ENCODE results near the gene BTD. TPM values are rescaled to one million over a fixed set of nuclear protein-coding genes. Genes with fewer than 3 reads are reported as not detected.

Gene BTD
- polyA plus RNA-seq, 2 donors = 5.1 to 10.6 TPM

- no peak overlapping the region for H3K4me3 ChIP-seq (ENCODE audit: low read depth in 1 of 2, low read length in 2 of 2)
- H3K9me3 ChIP-seq (ENCODE audit: control insufficient read depth in 2 of 2, insufficient read depth in 1 of 2, low read depth in 1 of 2, low read length in 1 of 2) = no peaks in the 10 kb centered on the region
- H3K4me1 ChIP-seq (ENCODE audit: control insufficient read depth in 2 of 2, insufficient read depth in 2 of 2, low read length in 1 of 2) = peaks cover 0 to 6% of the 10 kb centered on the region in 2 donors
- H3K27me3 ChIP-seq (ENCODE audit: control insufficient read depth in 1 of 2, insufficient read depth in 2 of 2, low read length in 2 of 2) = no peaks in the 10 kb centered on the region
- WGBS, 2 donors = 84 to 88% methylated on average over 5 of the region's 5 CpGs
- H3K27ac ChIP-seq (ENCODE audit: low read depth in 2 of 2, low read length in 1 of 2) = no peak overlapping the region
- no peaks in the 10 kb centered on the region for H3K36me3 ChIP-seq (ENCODE audit: control insufficient read depth in 2 of 2, insufficient read depth in 2 of 2, low read length in 1 of 2)
Measured at GRCh38 chr3:15633159-15633558, 31.6 kb downstream of the BTD start.

GRCh38 chr3:15633766-15634598 lies 32.4 kb downstream of the BTD start:
- no peaks in the 10 kb centered on the region for H3K9me3 ChIP-seq (ENCODE audit: control insufficient read depth in 2 of 2, insufficient read depth in 1 of 2, low read depth in 1 of 2, low read length in 1 of 2)
- H3K4me1 ChIP-seq (ENCODE audit: control insufficient read depth in 2 of 2, insufficient read depth in 2 of 2, low read length in 1 of 2) = peaks cover 0 to 6% of the 10 kb centered on the region in 2 donors
- no peak overlapping the region for H3K4me3 ChIP-seq (ENCODE audit: low read depth in 1 of 2, low read length in 2 of 2)
- H3K27me3 ChIP-seq (ENCODE audit: control insufficient read depth in 1 of 2, insufficient read depth in 2 of 2, low read length in 2 of 2) = no peaks in the 10 kb centered on the region
- H3K27ac ChIP-seq (ENCODE audit: low read depth in 2 of 2, low read length in 1 of 2) = no peak overlapping the region
- no peaks in the 10 kb centered on the region for H3K36me3 ChIP-seq (ENCODE audit: control insufficient read depth in 2 of 2, insufficient read depth in 2 of 2, low read length in 1 of 2)
- 25 to 27% methylated on average over 4 of the region's 4 CpGs for WGBS, 2 donors

GRCh38 chr3:15634671-15635070 lies 33.1 kb downstream of the BTD start:
- no peaks in the 10 kb centered on the region for H3K36me3 ChIP-seq (ENCODE audit: control insufficient read depth in 2 of 2, insufficient read depth in 2 of 2, low read length in 1 of 2)
- no peaks in the 10 kb centered on the region for H3K9me3 ChIP-seq (ENCODE audit: control insufficient read depth in 2 of 2, insufficient read depth in 1 of 2, low read depth in 1 of 2, low read length in 1 of 2)
- peaks cover 0 to 6% of the 10 kb centered on the region in 2 donors for H3K4me1 ChIP-seq (ENCODE audit: control insufficient read depth in 2 of 2, insufficient read depth in 2 of 2, low read length in 1 of 2)
- no peak overlapping the region for H3K27ac ChIP-seq (ENCODE audit: low read depth in 2 of 2, low read length in 1 of 2)
- no peak overlapping the region for H3K4me3 ChIP-seq (ENCODE audit: low read depth in 1 of 2, low read length in 2 of 2)
- 70 to 73% methylated on average over 2 of the region's 2 CpGs for WGBS, 2 donors
- H3K27me3 ChIP-seq (ENCODE audit: control insufficient read depth in 1 of 2, insufficient read depth in 2 of 2, low read length in 2 of 2) = no peaks in the 10 kb centered on the region

- Histone ChIP-seq H3K36me3 (ENCODE audit: control insufficient read depth in 2 of 2, insufficient read depth in 2 of 2, low read length in 1 of 2) (no peaks in the 10 kb centered on the region), H3K27ac (ENCODE audit: low read depth in 2 of 2, low read length in 1 of 2) (peak overlapping the region; percentile 50 to 69), H3K9me3 (ENCODE audit: control insufficient read depth in 2 of 2, insufficient read depth in 1 of 2, low read depth in 1 of 2, low read length in 1 of 2) (no peaks in the 10 kb centered on the region), H3K4me1 (ENCODE audit: control insufficient read depth in 2 of 2, insufficient read depth in 2 of 2, low read length in 1 of 2) (peaks cover 0 to 6% of the 10 kb centered on the region in 2 donors), H3K4me3 (ENCODE audit: low read depth in 1 of 2, low read length in 2 of 2) (no peak overlapping the region), H3K27me3 (ENCODE audit: control insufficient read depth in 1 of 2, insufficient read depth in 2 of 2, low read length in 2 of 2) (no peaks in the 10 kb centered on the region)
- WGBS, 2 donors = 64 to 66% methylated on average over 13 of the region's 13 CpGs
Measured at GRCh38 chr3:15635121-15635661, 33.6 kb downstream of the BTD start.

DNA sequence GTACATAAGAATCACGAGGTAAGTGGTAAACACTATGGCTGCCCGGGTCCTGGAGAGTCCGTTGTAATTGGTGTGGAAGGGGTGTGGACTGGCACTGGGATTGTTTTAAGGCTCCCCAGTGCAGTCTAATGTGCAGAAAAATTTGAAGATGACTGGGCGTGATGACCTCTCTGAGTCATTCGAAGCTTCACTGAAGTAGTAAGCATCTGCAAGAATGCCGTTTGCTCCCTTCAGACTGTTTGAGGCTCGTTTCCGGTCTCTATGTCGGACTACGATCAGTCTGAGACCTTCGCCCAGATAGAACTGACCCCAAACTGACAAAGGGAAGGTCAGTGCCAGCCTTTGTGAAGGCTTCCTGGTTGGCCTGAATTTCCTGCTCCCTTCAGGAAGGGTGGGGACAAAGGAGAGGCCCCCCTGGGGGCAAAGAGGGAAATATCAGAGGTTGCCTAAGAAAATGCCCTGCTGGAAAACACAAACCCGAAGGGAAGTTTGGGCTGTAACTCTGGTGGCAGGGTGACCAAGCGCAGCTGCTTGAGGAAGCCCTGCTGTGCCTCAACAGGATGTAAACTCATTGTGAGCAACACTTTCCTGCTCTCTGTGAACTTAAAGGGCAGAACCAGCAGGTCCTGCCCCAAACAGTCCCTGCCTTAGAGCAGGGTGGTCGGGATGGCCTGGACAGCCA lies 34.6 kb downstream of the BTD start:
- H3K9me3 ChIP-seq (ENCODE audit: control insufficient read depth in 2 of 2, insufficient read depth in 1 of 2, low read depth in 1 of 2, low read length in 1 of 2) = no peaks in the 10 kb centered on the region
- 63 to 70% methylated on average over 14 of the region's 14 CpGs for WGBS, 2 donors
- peak overlapping the region; percentile 50 to 69 for H3K27ac ChIP-seq (ENCODE audit: low read depth in 2 of 2, low read length in 1 of 2)
- H3K4me1 ChIP-seq (ENCODE audit: control insufficient read depth in 2 of 2, insufficient read depth in 2 of 2, low read length in 1 of 2) = peaks cover 0 to 6% of the 10 kb centered on the region in 2 donors
- no peaks in the 10 kb centered on the region for H3K36me3 ChIP-seq (ENCODE audit: control insufficient read depth in 2 of 2, insufficient read depth in 2 of 2, low read length in 1 of 2)
- H3K4me3 ChIP-seq (ENCODE audit: low read depth in 1 of 2, low read length in 2 of 2) = no peak overlapping the region
- H3K27me3 ChIP-seq (ENCODE audit: control insufficient read depth in 1 of 2, insufficient read depth in 2 of 2, low read length in 2 of 2) = no peaks in the 10 kb centered on the region

DNA sequence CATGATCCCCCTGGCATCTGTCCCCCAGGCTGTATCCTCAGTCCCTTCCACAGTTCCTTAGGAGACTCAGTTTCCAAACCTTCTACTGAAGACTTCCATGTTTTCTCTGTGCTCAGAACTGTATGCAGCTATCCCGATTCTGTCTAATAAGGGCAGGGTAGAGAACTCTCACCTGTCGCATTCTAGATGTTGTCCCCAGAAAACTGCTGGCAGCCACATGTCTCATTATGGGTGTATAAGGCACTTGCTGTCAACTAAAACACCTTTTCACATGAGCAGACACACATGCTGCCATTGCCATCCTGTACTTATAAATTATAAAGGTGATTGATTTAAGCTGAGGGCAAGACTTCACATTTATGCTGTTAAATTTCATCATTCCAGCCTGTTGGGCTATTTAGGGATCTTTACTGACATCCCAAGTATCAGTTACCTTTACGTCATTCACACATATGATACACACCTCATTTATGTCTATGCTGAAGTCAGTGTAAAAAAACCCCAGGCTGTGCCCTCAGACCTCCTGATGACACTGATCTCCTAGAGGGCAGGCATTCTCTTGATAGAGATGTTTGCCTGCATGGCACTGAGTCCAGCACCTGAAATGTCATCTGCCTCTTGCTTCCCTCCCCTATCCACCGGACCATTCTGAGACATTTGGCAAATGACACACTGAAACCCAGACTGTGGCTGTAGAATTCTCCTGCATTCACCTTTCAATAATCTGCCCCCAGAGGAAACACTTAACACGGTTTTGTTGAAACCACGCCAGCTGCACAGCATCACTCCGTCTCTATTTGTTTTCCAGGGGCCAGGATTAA lies 35.8 kb downstream of the BTD start:
- no peaks in the 10 kb centered on the region for H3K27me3 ChIP-seq (ENCODE audit: control insufficient read depth in 1 of 2, insufficient read depth in 2 of 2, low read length in 2 of 2)
- H3K4me1 ChIP-seq (ENCODE audit: control insufficient read depth in 2 of 2, insufficient read depth in 2 of 2, low read length in 1 of 2) = peaks cover 0 to 3% of the 10 kb centered on the region in 2 donors
- H3K27ac ChIP-seq (ENCODE audit: low read depth in 2 of 2, low read length in 1 of 2) = no peak overlapping the region

DNA sequence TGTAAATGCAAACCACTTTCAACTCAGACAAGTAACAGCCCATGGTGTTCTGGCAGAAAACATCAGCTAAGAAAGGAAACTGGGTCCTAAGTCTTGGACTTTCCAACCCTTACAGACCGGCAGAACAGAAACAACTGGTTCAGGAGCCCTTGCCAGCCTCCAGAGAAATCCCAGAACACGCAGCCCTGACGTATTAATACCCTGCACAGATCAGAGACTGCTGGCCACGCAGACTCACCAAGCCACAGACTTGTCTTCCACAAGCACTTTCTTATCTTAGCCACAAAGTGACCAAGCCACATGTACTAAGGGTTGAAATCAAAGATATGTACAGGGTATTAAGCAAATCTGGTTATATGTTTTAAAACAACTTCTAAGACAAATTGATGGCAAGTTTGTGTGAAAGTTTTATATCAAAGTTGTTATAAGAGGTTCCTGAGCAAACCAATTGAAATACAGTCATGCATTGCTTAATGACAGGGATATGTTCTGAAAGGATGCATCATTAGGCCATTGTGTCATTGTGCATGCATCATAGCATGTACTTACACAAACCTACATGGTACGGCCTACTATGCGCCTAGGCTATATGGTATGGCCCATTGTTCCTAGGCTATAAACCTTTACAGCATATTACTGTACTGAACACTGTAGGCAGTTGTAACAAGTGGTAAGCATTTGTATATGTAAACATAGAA lies 36.8 kb downstream of the BTD start:
- no peaks in the 10 kb centered on the region for H3K9me3 ChIP-seq (ENCODE audit: control insufficient read depth in 2 of 2, insufficient read depth in 1 of 2, low read depth in 1 of 2, low read length in 1 of 2)
- WGBS, 2 donors = 77 to 79% methylated on average over 6 of the region's 6 CpGs
- H3K36me3 ChIP-seq (ENCODE audit: control insufficient read depth in 2 of 2, insufficient read depth in 2 of 2, low read length in 1 of 2) = no peaks in the 10 kb centered on the region
- no peak overlapping the region for H3K4me3 ChIP-seq (ENCODE audit: low read depth in 1 of 2, low read length in 2 of 2)
- H3K4me1 ChIP-seq (ENCODE audit: control insufficient read depth in 2 of 2, insufficient read depth in 2 of 2, low read length in 1 of 2) = peaks cover 0 to 3% of the 10 kb centered on the region in 2 donors
- no peaks in the 10 kb centered on the region for H3K27me3 ChIP-seq (ENCODE audit: control insufficient read depth in 1 of 2, insufficient read depth in 2 of 2, low read length in 2 of 2)
- no peak overlapping the region for H3K27ac ChIP-seq (ENCODE audit: low read depth in 2 of 2, low read length in 1 of 2)

More for the DNA sequence above, 35.8 kb downstream of the BTD start:
- 68 to 74% methylated on average over 7 of the region's 7 CpGs for WGBS, 2 donors
- Histone ChIP-seq H3K36me3 (ENCODE audit: control insufficient read depth in 2 of 2, insufficient read depth in 2 of 2, low read length in 1 of 2) (no peaks in the 10 kb centered on the region), H3K9me3 (ENCODE audit: control insufficient read depth in 2 of 2, insufficient read depth in 1 of 2, low read depth in 1 of 2, low read length in 1 of 2) (no peaks in the 10 kb centered on the region), H3K4me3 (ENCODE audit: low read depth in 1 of 2, low read length in 2 of 2) (no peak overlapping the region)

- no peaks in the 10 kb centered on the region for H3K36me3 ChIP-seq (ENCODE audit: control insufficient read depth in 2 of 2, insufficient read depth in 2 of 2, low read length in 1 of 2)
- no peak overlapping the region for H3K4me3 ChIP-seq (ENCODE audit: low read depth in 1 of 2, low read length in 2 of 2)
- H3K4me1 ChIP-seq (ENCODE audit: control insufficient read depth in 2 of 2, insufficient read depth in 2 of 2, low read length in 1 of 2) = peaks cover 0 to 3% of the 10 kb centered on the region in 2 donors
- 87 to 96% methylated on average over 1 of the region's 1 CpG for WGBS, 2 donors
- no peak overlapping the region for H3K27ac ChIP-seq (ENCODE audit: low read depth in 2 of 2, low read length in 1 of 2)
- no peaks in the 10 kb centered on the region for H3K9me3 ChIP-seq (ENCODE audit: control insufficient read depth in 2 of 2, insufficient read depth in 1 of 2, low read depth in 1 of 2, low read length in 1 of 2)
- H3K27me3 ChIP-seq (ENCODE audit: control insufficient read depth in 1 of 2, insufficient read depth in 2 of 2, low read length in 2 of 2) = no peaks in the 10 kb centered on the region
Measured at GRCh38 chr3:15638891-15639262, 37.3 kb downstream of the BTD start.

- H3K4me1 ChIP-seq (ENCODE audit: control insufficient read depth in 2 of 2, insufficient read depth in 2 of 2, low read length in 1 of 2) = peaks cover 3 to 6% of the 10 kb centered on the region in 2 donors
- no peaks in the 10 kb centered on the region for H3K27me3 ChIP-seq (ENCODE audit: control insufficient read depth in 1 of 2, insufficient read depth in 2 of 2, low read length in 2 of 2)
- H3K4me3 ChIP-seq (ENCODE audit: low read depth in 1 of 2, low read length in 2 of 2) = no peak overlapping the region
- no peak overlapping the region for H3K27ac ChIP-seq (ENCODE audit: low read depth in 2 of 2, low read length in 1 of 2)
- WGBS, 2 donors = 87 to 91% methylated on average over 6 of the region's 6 CpGs
- H3K9me3 ChIP-seq (ENCODE audit: control insufficient read depth in 2 of 2, insufficient read depth in 1 of 2, low read depth in 1 of 2, low read length in 1 of 2) = no peaks in the 10 kb centered on the region
- H3K36me3 ChIP-seq (ENCODE audit: control insufficient read depth in 2 of 2, insufficient read depth in 2 of 2, low read length in 1 of 2) = no peaks in the 10 kb centered on the region
Measured at GRCh38 chr3:15645246-15645645, 43.7 kb downstream of the BTD start.

Measured in esophagus (tissue), 2 donors.